ENCODE data around the gene GTF3A. TPM values are rescaled to one million over a fixed set of nuclear protein-coding genes. Genes with fewer than 3 reads are reported as not detected.

The GTF3A gene
- total RNA-seq, 4 donors from 2014 or later, result 64.5 to 201 (median 123) TPM

GRCh38 chr13:27463500-27463899 is 39.1 kb downstream of the GTF3A start:
- 65 to 78% methylated on average over 6 of the region's 6 CpGs for WGBS, 2 donors
- TF ChIP-seq CTCF (IDR thresholded peaks at IDR 0.05), result no peak
- no peak for TF ChIP-seq POLR2A (IDR thresholded peaks at IDR 0.05)
- no peak for TF ChIP-seq EP300 (IDR thresholded peaks at IDR 0.05)

GRCh38 chr13:27465611-27466010 is 41.2 kb downstream of the GTF3A start:
- Histone ChIP-seq H3K27me3 (no peaks in the 10 kb centered on the region), H3K36me3 (no peaks in the 10 kb centered on the region), H3K9me3 (no peaks in the 10 kb centered on the region), H3K4me3 (no peak overlapping the region), H3K27ac (no peak overlapping the region), H3K4me1 (peaks cover 0 to 3% (median 0%) of the 10 kb centered on the region in 4 donors)
- no peak for TF ChIP-seq CTCF (IDR thresholded peaks at IDR 0.05)
- TF ChIP-seq POLR2A (IDR thresholded peaks at IDR 0.05), result no peak
- no peak for TF ChIP-seq EP300 (IDR thresholded peaks at IDR 0.05)
- WGBS, 2 donors, result 68 to 76% methylated on average over 5 of the region's 5 CpGs
- DNase-seq (ENCODE audit: low spot score in 2 of 2), result no peak

More at GRCh38 chr13:27463500-27463899, 39.1 kb downstream of the GTF3A start:
- no peak overlapping the region for H3K4me3 ChIP-seq
- peaks cover 0 to 3% (median 0%) of the 10 kb centered on the region in 4 donors for H3K4me1 ChIP-seq
- no peaks in the 10 kb centered on the region for H3K27me3 ChIP-seq
- DNase-seq (ENCODE audit: low spot score in 2 of 2), result no peak
- no peak overlapping the region for H3K27ac ChIP-seq
- H3K9me3 ChIP-seq, result no peaks in the 10 kb centered on the region
- no peaks in the 10 kb centered on the region for H3K36me3 ChIP-seq

- no peak for DNase-seq (ENCODE audit: low spot score in 2 of 2)
- 11 to 17% methylated on average over 3 of the region's 3 CpGs for WGBS, 2 donors
Observed at GRCh38 chr13:27466513-27466912, 42.1 kb downstream of the GTF3A start.

GRCh38 chr13:27470075-27470820 is 45.8 kb downstream of the GTF3A start:
- TF ChIP-seq EP300 (IDR thresholded peaks at IDR 0.05) (no peak), CTCF (IDR thresholded peaks at IDR 0.05) (no peak), POLR2A (IDR thresholded peaks at IDR 0.05) (no peak)
- no peaks in the 10 kb centered on the region for H3K27me3 ChIP-seq
- no peak overlapping the region for H3K27ac ChIP-seq
- H3K4me1 ChIP-seq, result peaks cover 0 to 3% (median 0%) of the 10 kb centered on the region in 4 donors
- H3K9me3 ChIP-seq, result no peaks in the 10 kb centered on the region
- no peak overlapping the region for H3K4me3 ChIP-seq
- WGBS, 2 donors, result 71 to 77% methylated on average over 5 of the region's 5 CpGs
- DNase-seq (ENCODE audit: low spot score in 2 of 2), result no peak
- H3K36me3 ChIP-seq, result no peaks in the 10 kb centered on the region

More at GRCh38 chr13:27466513-27466912, 42.1 kb downstream of the GTF3A start:
- TF ChIP-seq POLR2A (IDR thresholded peaks at IDR 0.05) (no peak), EP300 (IDR thresholded peaks at IDR 0.05) (no peak), CTCF (IDR thresholded peaks at IDR 0.05) (no peak)
- Histone ChIP-seq H3K36me3 (no peaks in the 10 kb centered on the region), H3K4me3 (no peak overlapping the region), H3K4me1 (peaks cover 0 to 3% (median 0%) of the 10 kb centered on the region in 4 donors), H3K9me3 (no peaks in the 10 kb centered on the region), H3K27me3 (no peaks in the 10 kb centered on the region), H3K27ac (no peak overlapping the region)

- H3K36me3 ChIP-seq, result no peaks in the 10 kb centered on the region
- TF ChIP-seq POLR2A (IDR thresholded peaks at IDR 0.05) (no peak), CTCF (IDR thresholded peaks at IDR 0.05) (no peak), EP300 (IDR thresholded peaks at IDR 0.05) (no peak)
- H3K4me3 ChIP-seq, result no peak overlapping the region
- no peaks in the 10 kb centered on the region for H3K4me1 ChIP-seq
- H3K27me3 ChIP-seq, result no peaks in the 10 kb centered on the region
- no peaks in the 10 kb centered on the region for H3K9me3 ChIP-seq
- 80 to 100% methylated on average over 2 of the region's 2 CpGs for WGBS, 2 donors
- no peak overlapping the region for H3K27ac ChIP-seq
- DNase-seq (ENCODE audit: low spot score in 2 of 2), result no peak
Observed at GRCh38 chr13:27472441-27472840, 48.0 kb downstream of the GTF3A start.

All from tibial nerve (tissue), 4 donors.